Hypothalamus (tissue), 51 donors: Measurements from ENCODE around the gene NUMA1.

Experiments used
- DNase-seq, 51 donors: peaks; one replicate each; lab custom pipeline; 2025; lab: John Stamatoyannopoulos, UW

The NUMA1 gene, protein sequence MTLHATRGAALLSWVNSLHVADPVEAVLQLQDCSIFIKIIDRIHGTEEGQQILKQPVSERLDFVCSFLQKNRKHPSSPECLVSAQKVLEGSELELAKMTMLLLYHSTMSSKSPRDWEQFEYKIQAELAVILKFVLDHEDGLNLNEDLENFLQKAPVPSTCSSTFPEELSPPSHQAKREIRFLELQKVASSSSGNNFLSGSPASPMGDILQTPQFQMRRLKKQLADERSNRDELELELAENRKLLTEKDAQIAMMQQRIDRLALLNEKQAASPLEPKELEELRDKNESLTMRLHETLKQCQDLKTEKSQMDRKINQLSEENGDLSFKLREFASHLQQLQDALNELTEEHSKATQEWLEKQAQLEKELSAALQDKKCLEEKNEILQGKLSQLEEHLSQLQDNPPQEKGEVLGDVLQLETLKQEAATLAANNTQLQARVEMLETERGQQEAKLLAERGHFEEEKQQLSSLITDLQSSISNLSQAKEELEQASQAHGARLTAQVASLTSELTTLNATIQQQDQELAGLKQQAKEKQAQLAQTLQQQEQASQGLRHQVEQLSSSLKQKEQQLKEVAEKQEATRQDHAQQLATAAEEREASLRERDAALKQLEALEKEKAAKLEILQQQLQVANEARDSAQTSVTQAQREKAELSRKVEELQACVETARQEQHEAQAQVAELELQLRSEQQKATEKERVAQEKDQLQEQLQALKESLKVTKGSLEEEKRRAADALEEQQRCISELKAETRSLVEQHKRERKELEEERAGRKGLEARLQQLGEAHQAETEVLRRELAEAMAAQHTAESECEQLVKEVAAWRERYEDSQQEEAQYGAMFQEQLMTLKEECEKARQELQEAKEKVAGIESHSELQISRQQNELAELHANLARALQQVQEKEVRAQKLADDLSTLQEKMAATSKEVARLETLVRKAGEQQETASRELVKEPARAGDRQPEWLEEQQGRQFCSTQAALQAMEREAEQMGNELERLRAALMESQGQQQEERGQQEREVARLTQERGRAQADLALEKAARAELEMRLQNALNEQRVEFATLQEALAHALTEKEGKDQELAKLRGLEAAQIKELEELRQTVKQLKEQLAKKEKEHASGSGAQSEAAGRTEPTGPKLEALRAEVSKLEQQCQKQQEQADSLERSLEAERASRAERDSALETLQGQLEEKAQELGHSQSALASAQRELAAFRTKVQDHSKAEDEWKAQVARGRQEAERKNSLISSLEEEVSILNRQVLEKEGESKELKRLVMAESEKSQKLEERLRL (N-terminal part only)

DNA sequence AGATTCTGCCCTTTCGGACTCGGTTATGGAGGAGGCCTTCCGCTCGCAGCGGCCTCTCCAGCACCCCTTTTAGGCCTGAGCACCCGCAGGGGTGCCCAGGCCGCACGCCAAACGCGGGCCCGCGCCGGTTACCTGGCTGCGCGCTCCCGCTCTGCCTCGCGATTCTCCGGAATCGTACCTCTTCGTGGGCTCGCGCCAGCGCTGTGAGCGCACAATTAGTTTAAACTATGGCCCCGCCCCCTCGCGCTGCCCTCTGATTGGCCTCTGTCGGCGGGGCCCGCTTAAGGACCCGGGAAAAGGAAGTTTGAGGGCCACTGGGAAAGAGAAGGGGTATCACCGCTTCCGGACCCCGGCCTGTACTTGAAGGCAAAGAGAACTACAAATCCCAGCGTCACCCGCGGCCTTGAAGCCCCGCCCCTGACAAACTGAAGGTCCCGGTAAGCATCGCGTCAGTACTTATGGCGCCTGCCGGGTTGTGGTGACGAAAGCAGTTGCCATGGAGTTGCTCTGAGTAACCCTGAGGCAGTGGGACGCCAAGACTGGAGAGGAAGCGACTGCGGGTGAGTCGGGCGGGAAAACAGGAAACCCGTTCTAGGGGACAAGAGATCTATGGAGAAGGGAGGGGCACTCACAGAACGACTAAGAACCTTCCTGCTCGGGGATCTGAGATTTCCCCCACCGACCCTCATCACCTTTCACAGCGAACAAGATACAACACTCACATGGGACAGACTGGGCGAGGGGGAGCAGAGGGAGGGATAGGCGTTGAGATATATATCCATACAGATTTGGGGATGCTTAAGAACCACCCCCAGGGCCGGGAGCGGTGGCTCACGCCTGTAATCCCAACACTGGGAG lies at the start of gene NUMA1, which contains the start of gene LRRC51:
NUMA1 (minus strand) TSS at position 217 of the 858 bp plus-strand sequence. CDS start 44,599 bp downstream, outside the sequence.
LRRC51 (plus strand) TSS at position 525 of the 858 bp plus-strand sequence. CDS start 8,234 bp downstream, outside the sequence.
- peak; percentile 61 to 100 (median 98) for DNase-seq

DNA sequence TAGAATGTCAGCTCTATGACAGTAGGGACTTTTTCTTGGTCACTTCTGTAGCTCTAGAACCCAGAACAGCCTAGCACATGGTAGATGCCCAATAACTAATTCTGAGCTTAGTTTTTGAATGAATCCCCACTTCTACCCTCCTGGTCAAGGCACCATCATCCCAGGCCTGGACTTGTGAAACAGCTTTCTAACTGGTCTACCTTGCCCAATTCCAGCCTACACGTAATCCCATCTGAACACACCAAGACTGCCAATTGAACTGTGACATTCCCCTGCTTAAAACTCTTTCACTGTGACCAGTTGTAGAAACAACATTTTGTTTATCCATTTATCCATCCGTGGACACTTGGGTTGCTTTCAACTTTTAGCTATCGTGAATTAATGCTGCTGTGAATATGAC lies 49.0 kb upstream of the NUMA1 start:
- no peak for DNase-seq

DNA sequence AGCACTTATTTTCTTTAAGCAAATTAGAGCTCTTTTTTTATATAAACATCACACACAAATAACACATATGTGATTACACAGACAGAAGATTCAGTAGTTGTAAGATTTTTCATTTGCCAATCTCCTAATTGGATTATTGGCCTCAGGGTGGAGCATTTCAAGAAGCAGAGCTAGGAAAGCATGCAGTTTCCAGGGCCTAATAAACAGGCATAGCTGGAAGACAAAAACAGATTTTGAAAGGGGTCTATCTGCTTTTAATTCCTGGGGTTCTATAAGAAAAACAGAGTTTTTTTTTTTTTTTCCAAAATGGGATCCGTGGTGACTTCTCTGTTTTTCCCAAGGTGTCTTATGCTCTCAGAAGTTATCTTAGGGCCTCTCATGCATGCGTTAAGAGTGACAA lies 47.6 kb upstream of the NUMA1 start:
- no peak for DNase-seq

DNA sequence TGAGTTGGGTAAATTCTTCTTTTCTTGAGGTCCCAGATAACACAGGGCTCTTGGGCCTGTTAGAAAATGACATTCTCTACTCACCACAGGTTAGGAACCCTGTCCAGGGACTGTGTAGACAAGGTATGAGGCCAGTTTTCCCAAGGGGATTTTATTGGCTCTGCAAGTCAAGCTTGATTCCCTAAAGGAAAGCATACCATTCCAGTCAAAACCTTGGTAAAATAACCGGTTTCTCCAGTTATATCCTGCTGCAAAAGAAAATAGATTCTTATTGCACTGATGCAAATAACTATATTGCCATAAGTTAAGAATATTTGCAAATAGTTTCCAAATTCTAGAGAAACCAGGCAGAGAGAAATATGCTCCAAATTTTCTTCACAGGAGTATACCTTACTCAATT lies 45.6 kb upstream of the NUMA1 start:
- no peak for DNase-seq

DNA sequence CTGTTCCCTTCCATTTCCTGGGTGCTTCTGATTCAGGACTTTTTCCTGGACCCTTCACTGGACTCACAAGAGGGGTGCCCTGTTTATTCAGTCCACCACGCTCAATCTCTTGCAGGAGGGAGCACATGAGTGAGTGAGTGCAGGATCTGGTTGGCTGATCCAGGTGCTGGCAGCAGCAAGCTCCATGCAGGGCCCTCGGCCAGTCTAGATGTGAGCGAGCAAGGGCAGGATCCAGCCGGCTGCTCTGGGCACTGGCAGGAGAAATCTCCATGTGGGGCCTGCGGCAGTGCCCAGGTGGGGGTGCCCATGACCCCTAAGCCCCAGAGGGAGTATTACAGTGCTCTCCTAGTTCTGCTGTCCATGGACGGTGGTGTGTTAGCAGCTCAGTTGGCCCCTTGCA lies 43.7 kb upstream of the NUMA1 start:
- DNase-seq, result no peak

DNA sequence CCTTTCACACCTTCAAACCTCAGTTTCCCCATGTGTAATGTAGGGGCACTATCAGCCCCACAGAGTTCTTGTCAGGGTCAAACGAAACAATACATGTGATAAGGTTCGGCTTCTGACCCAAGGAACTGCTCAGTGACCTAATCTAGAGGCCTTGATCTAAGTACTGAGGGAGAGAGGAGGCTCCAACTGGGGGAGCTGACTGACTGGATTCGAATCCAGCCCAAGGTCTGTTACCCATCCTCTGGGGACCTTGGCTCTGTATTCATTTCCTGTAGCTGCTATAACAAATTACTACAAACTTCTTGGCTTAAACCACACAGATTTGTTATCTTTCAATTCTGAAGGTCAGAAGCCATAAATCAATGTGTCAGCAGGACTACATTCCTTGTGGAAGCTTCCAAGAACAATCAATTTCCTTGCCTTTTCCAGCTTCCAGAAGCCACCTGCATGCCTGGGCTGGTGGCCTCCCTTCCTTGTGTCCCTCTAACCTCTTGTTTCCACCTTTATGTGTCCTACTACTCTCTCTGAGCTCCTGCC lies 42.8 kb upstream of the NUMA1 start:
- no peak for DNase-seq

DNA sequence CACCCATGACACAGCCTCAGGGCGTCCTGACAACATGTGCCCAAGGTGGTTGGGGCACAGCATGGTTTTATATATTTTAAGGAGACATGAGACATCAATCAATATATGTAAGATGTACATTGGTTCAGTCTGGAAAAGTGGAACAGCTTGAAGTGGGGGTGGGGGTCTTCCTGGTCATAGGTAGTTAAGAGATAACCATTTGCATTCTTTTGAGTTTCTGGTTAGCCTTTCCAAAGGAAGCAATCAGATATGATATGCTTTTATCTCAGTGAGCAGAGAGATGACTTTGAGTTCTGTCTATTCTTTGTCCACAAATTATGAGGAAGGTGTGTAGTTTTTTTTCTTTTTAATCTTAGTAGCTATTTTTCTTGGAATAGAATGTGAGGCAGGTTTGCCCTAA lies 42.3 kb upstream of the NUMA1 start:
- DNase-seq, result no peak

DNA sequence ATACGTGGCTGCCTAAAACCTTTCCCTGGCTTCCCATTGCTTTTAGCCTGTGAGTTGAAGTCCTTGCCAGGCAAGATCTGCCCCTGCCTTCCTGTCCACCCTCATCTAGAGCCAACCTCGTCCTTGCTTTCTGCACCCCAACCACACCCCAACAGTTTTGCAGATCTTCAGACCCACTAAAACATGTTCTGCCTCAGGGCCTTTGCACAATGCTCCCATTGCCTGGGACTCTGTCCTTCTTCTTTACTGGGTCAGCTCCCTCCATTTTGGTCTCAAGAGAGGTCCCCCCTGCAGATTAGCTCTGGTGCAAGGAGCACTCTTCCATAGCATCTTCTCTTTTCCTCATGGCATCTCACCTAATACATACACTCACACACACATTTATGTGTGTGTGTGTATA lies 40.6 kb upstream of the NUMA1 start:
- DNase-seq, result no peak

DNA sequence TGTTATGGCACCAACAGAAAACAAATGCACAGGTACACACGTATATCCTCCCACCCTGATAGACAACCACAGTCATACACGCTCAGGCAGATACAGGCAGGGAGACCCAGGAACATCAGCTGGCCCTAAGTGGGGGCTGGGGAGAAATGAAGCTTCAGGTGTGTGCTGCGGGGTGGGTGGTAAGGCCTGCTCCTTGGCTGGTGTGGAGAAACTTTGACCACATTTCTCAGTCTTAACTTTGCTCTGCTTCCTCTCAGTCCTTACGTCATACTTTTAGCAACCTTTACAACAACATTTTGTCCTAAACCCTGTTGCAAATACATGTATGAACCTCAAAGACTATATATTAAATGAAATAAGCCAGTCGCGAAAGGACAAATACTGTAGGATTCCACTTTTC lies 38.9 kb upstream of the NUMA1 start:
- no peak for DNase-seq

DNA sequence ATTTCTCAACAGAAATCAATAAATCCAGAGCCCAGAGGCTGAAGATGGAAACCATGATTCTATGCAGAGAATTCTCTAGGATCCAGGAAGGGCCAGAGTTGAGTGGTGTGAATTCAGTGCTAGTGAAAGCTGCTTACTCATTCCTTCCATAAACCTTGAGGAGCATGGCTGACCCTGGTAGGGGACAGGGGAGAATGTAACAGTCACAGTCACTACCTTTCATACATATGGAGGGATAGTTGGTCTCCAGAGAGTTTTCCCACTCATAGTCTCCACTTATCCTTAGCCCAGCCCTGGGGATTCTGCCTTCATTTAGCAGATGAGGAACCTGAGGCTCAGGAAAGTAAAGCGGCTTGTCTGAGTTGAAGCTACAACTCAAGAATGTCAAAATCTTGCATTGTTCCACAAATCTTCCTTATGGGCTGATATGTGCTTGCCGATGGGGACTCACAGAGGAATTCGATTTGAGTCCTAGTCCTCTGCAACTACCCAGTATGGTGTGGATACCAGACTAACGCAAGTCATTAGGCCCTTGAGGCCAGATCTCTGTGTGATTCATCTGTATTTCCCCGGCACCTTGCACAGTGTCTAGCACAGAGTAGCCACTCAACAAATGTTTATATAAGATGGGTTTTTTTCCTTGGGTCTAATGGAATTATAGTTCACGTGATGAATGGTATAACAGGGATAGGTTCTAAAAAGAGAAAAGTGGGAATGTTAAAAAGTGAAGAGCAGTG lies 35.8 kb upstream of the NUMA1 start:
- DNase-seq, result no peak

DNA sequence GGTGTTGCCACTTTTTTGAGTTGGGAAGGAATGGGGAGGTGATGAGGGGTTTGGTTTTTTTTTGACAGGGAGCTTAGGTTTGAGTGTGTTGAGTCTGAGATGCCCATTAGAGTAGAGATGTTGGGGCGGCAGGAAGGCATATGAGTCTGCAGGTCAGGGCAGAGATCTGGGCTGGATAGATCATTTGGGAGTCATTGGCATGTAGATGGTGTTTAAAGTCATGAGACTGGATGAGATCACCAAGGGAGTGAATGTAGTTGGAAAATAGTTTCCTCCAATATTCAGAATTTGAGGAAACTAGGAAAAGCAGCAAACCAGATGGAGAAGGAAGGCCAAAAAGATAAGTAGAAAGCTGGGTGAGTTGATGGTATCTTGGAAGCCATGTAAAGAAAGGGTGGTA lies 34.2 kb upstream of the NUMA1 start:
- no peak for DNase-seq

DNA sequence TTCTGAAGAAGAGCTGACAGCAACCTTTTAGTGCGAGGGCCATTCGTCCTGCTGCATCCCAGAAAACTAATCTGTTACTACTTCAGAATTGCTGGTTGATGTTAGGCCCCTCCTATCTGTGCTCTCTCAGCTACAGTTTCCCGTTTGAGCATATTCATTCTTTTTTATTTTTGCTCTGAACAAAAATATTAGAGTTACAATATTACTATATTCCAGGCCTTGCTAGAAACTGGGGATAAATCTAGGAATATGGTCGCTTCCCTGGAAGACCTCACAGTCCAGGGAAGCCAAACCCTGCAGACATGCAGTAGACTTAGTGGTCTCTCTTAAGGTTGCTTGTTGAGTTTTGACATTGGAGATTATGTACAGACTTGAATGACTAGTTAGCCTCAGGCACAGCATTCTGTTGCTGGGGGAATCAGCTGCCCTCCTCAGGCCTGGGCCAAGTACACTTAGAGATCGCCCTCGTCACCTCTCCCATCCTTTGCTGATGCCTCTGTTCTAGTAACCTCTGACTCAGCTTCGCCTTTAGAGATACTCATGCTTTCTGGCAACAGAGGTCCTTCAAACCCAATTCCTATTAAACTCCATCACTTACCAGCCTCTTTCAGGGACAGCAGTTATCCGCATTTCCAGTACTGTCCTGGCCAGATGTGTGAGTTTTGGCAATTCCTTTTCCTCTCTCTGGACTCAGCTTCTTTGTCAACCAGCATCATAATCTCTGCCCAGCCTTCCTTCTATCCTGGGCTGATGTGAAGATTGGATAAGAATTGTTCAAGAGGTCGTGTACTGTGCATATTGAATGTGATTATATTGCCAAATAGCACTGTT lies 32.9 kb upstream of the NUMA1 start:
- no peak for DNase-seq

DNA sequence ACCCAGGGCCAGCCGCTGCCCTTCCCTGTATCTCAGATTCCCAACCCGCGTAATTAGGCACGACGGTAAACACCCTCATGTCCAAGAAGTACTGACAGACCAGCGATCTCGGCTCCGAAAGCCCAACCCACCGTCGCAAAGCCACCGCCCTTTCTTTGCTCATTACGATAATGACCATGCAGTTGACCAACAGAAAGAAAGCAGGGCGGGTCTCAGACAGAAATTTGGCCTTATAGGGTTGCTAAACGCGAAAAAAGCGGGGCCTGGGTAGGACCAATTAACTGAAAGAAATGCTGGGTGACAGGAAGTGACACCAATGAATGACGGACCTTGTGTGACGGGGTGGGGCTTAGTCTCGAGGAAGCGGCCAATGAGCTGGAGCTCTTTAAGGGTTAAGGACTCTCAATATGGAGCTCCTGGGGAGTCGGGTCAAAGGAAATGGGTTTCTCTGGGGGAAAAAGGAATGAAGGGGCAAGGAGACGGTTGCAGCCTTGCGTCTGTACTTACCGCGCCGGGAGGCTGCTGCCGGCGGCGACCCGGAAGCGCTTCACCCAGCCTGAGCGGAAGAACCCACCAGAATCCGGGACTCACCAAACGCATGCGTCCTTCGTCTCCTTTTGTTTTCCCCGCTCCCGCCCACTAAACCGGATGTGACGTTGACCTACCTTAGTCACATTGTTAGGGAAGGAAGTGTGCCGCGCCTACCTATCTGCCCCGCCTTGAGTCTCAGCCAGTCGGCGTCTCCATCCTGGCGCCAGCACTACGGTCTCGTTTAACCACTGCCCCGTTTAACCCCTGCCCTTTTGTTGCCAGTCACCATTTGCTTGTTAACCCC lies 32.0 kb upstream of the NUMA1 start, which contains the start of gene ANAPC15:
ANAPC15 (minus strand) TSS at position 553 of the 835 bp plus-strand sequence. CDS start 1,419 bp downstream, outside the sequence.
- peak; percentile 65 to 100 (median 96) for DNase-seq

DNA sequence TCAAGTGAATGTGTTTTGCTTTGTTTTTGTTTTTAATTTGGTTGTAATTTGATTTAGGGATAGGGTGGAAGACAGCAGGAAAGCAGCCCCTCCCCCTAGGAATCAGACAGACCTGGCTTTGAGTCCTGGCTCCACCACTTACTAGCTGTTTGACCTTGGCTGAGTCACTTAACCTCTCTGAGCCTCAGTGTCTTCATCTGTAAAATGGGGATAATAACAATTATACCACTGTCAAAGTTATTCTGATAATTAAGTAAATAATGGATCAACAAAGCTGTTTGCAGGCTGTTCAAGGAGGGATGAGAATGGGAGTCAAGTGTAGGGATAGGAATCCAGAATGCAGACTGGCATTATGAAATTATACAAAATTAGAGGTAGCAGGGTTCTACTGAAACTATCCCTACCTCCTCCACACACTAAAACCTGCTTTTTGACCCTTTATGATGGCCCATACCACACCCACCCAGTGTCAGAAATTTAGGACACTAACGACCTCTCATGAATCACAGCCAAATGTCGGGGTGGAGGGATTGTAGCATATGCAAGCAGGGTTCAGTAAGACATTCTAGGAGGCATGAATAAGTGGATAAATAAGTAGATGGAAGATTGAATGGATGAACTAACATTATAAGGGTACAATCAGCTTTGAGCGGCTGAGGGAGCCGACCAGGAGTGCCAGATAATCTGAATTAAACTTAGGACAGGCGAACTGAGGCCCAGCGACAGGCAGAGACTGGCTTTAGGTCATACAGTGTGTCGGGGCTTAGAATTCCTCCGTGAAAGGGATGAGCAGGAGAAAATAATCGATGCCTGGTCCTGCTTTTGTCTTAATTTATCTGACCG lies 31.2 kb upstream of the NUMA1 start:
- no peak for DNase-seq

DNA sequence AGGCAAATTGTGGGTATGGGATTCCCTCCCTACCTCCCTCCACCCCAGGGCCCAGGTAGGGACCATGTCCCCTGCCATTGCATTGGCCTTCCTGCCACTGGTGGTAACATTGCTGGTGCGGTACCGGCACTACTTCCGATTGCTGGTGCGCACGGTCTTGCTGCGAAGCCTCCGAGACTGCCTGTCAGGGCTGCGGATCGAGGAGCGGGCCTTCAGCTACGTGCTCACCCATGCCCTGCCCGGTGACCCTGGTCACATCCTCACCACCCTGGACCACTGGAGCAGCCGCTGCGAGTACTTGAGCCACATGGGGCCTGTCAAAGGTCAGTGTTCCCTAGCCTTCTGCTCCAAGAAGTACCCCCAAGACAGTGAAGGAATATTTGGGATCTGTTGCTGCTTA lies 25.5 kb upstream of the NUMA1 start, which contains the start of gene TOMT:
TOMT (plus strand) TSS at position 37 of the 400 bp plus-strand sequence; CDS start at position 65, 28 bp downstream.
- no peak for DNase-seq

DNA sequence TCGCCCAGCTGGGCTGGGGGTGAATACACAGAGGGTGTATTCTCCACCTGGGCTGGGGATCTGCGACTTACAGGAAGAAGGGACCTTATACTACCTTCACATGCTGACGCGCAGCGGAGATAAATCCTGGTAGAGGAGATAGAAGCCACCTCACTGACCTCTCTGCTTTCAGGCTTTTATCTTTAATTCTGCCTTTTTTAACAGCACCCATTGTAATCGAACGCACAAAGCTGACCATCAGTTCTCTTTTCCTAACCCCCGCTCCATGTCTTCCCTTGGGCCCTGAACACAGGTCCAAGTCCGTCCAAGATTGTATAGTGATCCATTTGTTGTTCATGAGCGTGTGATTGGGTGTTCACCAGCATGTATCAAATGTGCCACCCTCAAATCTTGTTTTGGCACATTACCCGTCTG lies 23.4 kb upstream of the NUMA1 start:
- DNase-seq, result no peak
